Mesenchymal stem cell (in vitro differentiated cells and primary cell): ENCODE measurements around the gene RNF31. TPM values are rescaled to one million over a fixed set of nuclear protein-coding genes. Genes with fewer than 3 reads are reported as not detected.

ENCODE experiments used
- DNase-seq: peaks from one replicate; pipeline ENCODE4 v3.0.0-alpha.2; 2013
- H2AFZ ChIP-seq: one replicate; pipeline ENCODE4 v1.6.1; 2013; ENCODE audit warnings: low read depth, mild to moderate bottlenecking, control low read depth, inconsistent platforms, low read length, moderate library complexity
- H2AK5ac ChIP-seq: 2 replicates; pipeline ENCODE4 v1.6.1; 2013; ENCODE audit warnings: low read length, moderate library complexity, mild to moderate bottlenecking, inconsistent platforms; ENCODE audit not compliant: severe bottlenecking
- H2BK120ac ChIP-seq: one replicate; pipeline ENCODE4 v1.6.1; 2013; ENCODE audit warnings: low read depth, mild to moderate bottlenecking, inconsistent platforms, low read length, moderate library complexity
- H2BK12ac ChIP-seq, 2 experiments: one replicate each; pipeline ENCODE4 v1.6.1; 2013; ENCODE audit warnings: inconsistent platforms in 2 of 2, low read length in 2 of 2, mild to moderate bottlenecking in 2 of 2, moderate library complexity in 2 of 2, control low read depth in 1 of 2
- H2BK15ac ChIP-seq: one replicate; pipeline ENCODE4 v1.6.1; 2013; ENCODE audit warnings: mild to moderate bottlenecking, low read depth, inconsistent platforms; ENCODE audit not compliant: poor library complexity, severe bottlenecking
- H2BK5ac ChIP-seq: 2 replicates; pipeline ENCODE4 v1.6.1; 2013; ENCODE audit warnings: low read depth, mild to moderate bottlenecking, low read length, control low read depth, inconsistent platforms; ENCODE audit not compliant: poor library complexity, severe bottlenecking
- H3K14ac ChIP-seq, 2 experiments: one replicate each; pipeline ENCODE4 v1.6.1; 2013; ENCODE audit warnings: inconsistent platforms in 2 of 2, low read length in 2 of 2, control low read depth in 1 of 2, mild to moderate bottlenecking in 1 of 2, moderate library complexity in 1 of 2
- H3K18ac ChIP-seq, 2 experiments: one replicate each; pipeline ENCODE4 v1.6.1; 2013; ENCODE audit warnings: inconsistent platforms in 2 of 2, low read length in 2 of 2, control low read depth in 1 of 2, low read depth in 1 of 2, mild to moderate bottlenecking in 1 of 2
- H3K23ac ChIP-seq, 2 experiments: one replicate each; pipeline ENCODE4 v1.6.1; 2013; ENCODE audit warnings: inconsistent platforms in 2 of 2, low read length in 2 of 2, mild to moderate bottlenecking in 2 of 2, moderate library complexity in 2 of 2, control low read depth in 1 of 2
- H3K27ac ChIP-seq: 2 replicates; pipeline ENCODE4 v1.5.1; 2013; ENCODE audit warnings: mild to moderate bottlenecking, moderate library complexity, low read length, control low read depth, inconsistent platforms; ENCODE audit not compliant: poor library complexity, severe bottlenecking
- H3K27me3 ChIP-seq, 2 experiments: 2 replicates each; pipeline versions ENCODE4 v1.6.1 to v1.7.0; 2013; ENCODE audit warnings: low read length in 2 of 2, mild to moderate bottlenecking in 2 of 2, moderate library complexity in 2 of 2, control low read depth in 1 of 2, inconsistent platforms in 1 of 2; ENCODE audit not compliant: control insufficient read depth in 1 of 2, insufficient read depth in 1 of 2
- H3K36me3 ChIP-seq, 2 experiments: 2 replicates each; pipeline versions ENCODE4 v1.6.1 to v1.7.0; 2013; ENCODE audit warnings: low read length in 2 of 2, control low read depth in 1 of 2, inconsistent platforms in 1 of 2, low read depth in 1 of 2, mild to moderate bottlenecking in 1 of 2; ENCODE audit not compliant: insufficient read depth in 2 of 2, control insufficient read depth in 1 of 2
- H3K4ac ChIP-seq, 2 experiments: one replicate each; pipeline ENCODE4 v1.6.1; 2013; ENCODE audit warnings: inconsistent platforms in 2 of 2, low read length in 2 of 2, mild to moderate bottlenecking in 2 of 2, moderate library complexity in 2 of 2, control low read depth in 1 of 2, low read depth in 1 of 2
- H3K4me1 ChIP-seq: 2 replicates; pipeline ENCODE4 v1.6.1; 2013; ENCODE audit warnings: low read depth, low read length, control low read depth; ENCODE audit not compliant: control insufficient read depth, insufficient read depth
- H3K4me2 ChIP-seq: 2 replicates; pipeline ENCODE4 v1.6.1; 2013; ENCODE audit warnings: low read length, mild to moderate bottlenecking, inconsistent platforms; ENCODE audit not compliant: poor library complexity, severe bottlenecking
- H3K4me3 ChIP-seq, 2 experiments: 2 replicates each; pipeline versions ENCODE4 v1.5.1 to v1.7.0; 2013; ENCODE audit warnings: low read length in 2 of 2, mild to moderate bottlenecking in 2 of 2, control low read depth in 1 of 2, low read depth in 1 of 2; ENCODE audit not compliant: insufficient read depth in 1 of 2
- H3K79me1 ChIP-seq: replicated peaks from 2 replicates; pipeline ENCODE4 v1.6.1; 2013; ENCODE audit warnings: mild to moderate bottlenecking, control low read depth, low read length, inconsistent platforms; ENCODE audit not compliant: poor library complexity, severe bottlenecking
- H3K9ac ChIP-seq: 2 replicates; pipeline ENCODE4 v1.7.0; 2013; ENCODE audit warnings: mild to moderate bottlenecking, low read length, moderate library complexity
- H3K9me3 ChIP-seq: 2 replicates; pipeline ENCODE4 v1.7.0; 2013; ENCODE audit warnings: mild to moderate bottlenecking, low read length; ENCODE audit not compliant: control insufficient read depth
- H4K8ac ChIP-seq: one replicate; pipeline ENCODE4 v1.6.1; 2013; ENCODE audit warnings: inconsistent platforms, mild to moderate bottlenecking, low read length, moderate library complexity
- H4K91ac ChIP-seq: one replicate; pipeline ENCODE4 v1.6.1; 2013; ENCODE audit warnings: mild to moderate bottlenecking, low read length, inconsistent platforms
- whole genome bisulfite sequencing: methylation state at CpG from one replicate; pipeline ENCODE4 v1.1.7; 2013; ENCODE audit warnings: mixed read lengths; 5-methylcytosine and 5-hydroxymethylcytosine counted together
- small RNA-seq: library from polyadenylated mRNA; stranded (forward); fragments of <200 nt; extraction: miRNeasy Mini kit (QIAGEN cat#:217004); gene quantifications from one replicate; pipeline ENCODE3, GENCODE V24; 2013; ENCODE audit warnings: low read depth

Gene RNF31

GRCh38 chr14:24206260-24207103 lies 59.2 kb downstream of the RNF31 start:
- Histone ChIP-seq H3K27ac (no peak overlapping the region), H2BK12ac (no peak overlapping the region), H4K91ac (no peak overlapping the region), H3K79me1 (peaks cover 39% of the 10 kb centered on the region), H3K14ac (no peak overlapping the region), H3K4ac (no peak overlapping the region), H2BK120ac (no peak overlapping the region), H3K4me1 (peaks cover 3% of the 10 kb centered on the region), H3K18ac (no peak overlapping the region), H2AK5ac (no peak overlapping the region), H4K8ac (no peak overlapping the region), H3K36me3 (peaks cover 48 to 81% of the 10 kb centered on the region in 2 experiments), H2AFZ (no peak overlapping the region), H3K4me2 (no peak overlapping the region), H3K23ac (no peak overlapping the region), H3K4me3 (no peak overlapping the region), H3K9ac (no peak overlapping the region), H2BK15ac (no peak overlapping the region), H3K9me3 (peaks cover 3% of the 10 kb centered on the region), H2BK5ac (no peak overlapping the region), H3K27me3 (no peaks in the 10 kb centered on the region)
- WGBS, result over 99% methylated on average over 11 of the region's 11 CpGs
- no peak for DNase-seq

GRCh38 chr14:24207104-24207551 lies 59.8 kb downstream of the RNF31 start:
- Histone ChIP-seq H3K9me3 (no peaks in the 10 kb centered on the region), H2AK5ac (no peak overlapping the region), H3K4me3 (no peak overlapping the region), H3K23ac (no peak overlapping the region), H4K8ac (no peak overlapping the region), H2BK120ac (no peak overlapping the region), H2BK15ac (no peak overlapping the region), H3K4ac (no peak overlapping the region), H3K14ac (no peak overlapping the region), H3K4me2 (no peak overlapping the region), H2AFZ (no peak overlapping the region), H3K18ac (no peak overlapping the region), H4K91ac (no peak overlapping the region), H3K79me1 (peaks cover 37% of the 10 kb centered on the region), H3K36me3 (peaks cover 45 to 82% of the 10 kb centered on the region in 2 experiments), H3K27ac (no peak overlapping the region), H3K9ac (no peak overlapping the region), H3K27me3 (no peaks in the 10 kb centered on the region), H2BK5ac (no peak overlapping the region), H3K4me1 (peaks cover 3% of the 10 kb centered on the region), H2BK12ac (no peak overlapping the region)
- DNase-seq, result no peak
- over 99% methylated on average over 5 of the region's 5 CpGs for WGBS

- Histone ChIP-seq H2AK5ac (no peak overlapping the region), H2BK12ac (no peak overlapping the region), H3K4me2 (no peak overlapping the region), H3K36me3 (peaks cover 45 to 81% of the 10 kb centered on the region in 2 experiments), H3K27ac (no peak overlapping the region), H3K9ac (no peak overlapping the region), H3K79me1 (peaks cover 37% of the 10 kb centered on the region), H3K4me3 (no peak overlapping the region), H3K4ac (no peak overlapping the region), H2BK15ac (no peak overlapping the region), H3K23ac (no peak overlapping the region), H4K91ac (no peak overlapping the region), H3K18ac (no peak overlapping the region), H3K4me1 (peaks cover 6% of the 10 kb centered on the region), H3K14ac (no peak overlapping the region), H2AFZ (no peak overlapping the region), H3K9me3 (no peaks in the 10 kb centered on the region), H4K8ac (no peak overlapping the region), H3K27me3 (no peaks in the 10 kb centered on the region), H2BK120ac (no peak overlapping the region), H2BK5ac (no peak overlapping the region)
- WGBS, result 100% methylated on average over 2 of the region's 2 CpGs
- no peak for DNase-seq
Measured at GRCh38 chr14:24207625-24208024, 60.3 kb downstream of the RNF31 start.

Small RNAs within 50 kb of the gene (small RNA-seq; reads per million reads assigned to genes)
- gene AL136295.4, result not detected
- gene CHMP4A, result not detected
- not detected for gene IPO4
- not detected for gene IRF9
- 2.3 reads per million for gene RNA5SP383
